Measurements from ENCODE around the gene PAK6.

PAK6 gene

GRCh38 chr15:40247406-40247971 is 8.6 kb downstream of the PAK6 start:
- Mint-ChIP-seq H3K27me3 (ENCODE audit: low read depth) (peaks cover 40% of the 10 kb centered on the region), H3K36me3 (ENCODE audit: low read depth) (no peaks in the 10 kb centered on the region), H3K9me3 (no peaks in the 10 kb centered on the region), H3K27ac (no peak overlapping the region), H3K4me3 (no peak overlapping the region), H3K4me1 (peaks cover 14% of the 10 kb centered on the region)
- no peak for TF ChIP-seq CTCF (IDR thresholded peaks at IDR 0.05; ENCODE audit: unreplicated experiment in 3 of 3)

- TF ChIP-seq CTCF (IDR thresholded peaks at IDR 0.05; ENCODE audit: unreplicated experiment in 3 of 3) = no peak
- H3K9me3 Mint-ChIP-seq = no peaks in the 10 kb centered on the region
- H3K36me3 Mint-ChIP-seq (ENCODE audit: low read depth) = no peaks in the 10 kb centered on the region
- H3K4me1 Mint-ChIP-seq = peaks cover 18% of the 10 kb centered on the region
- no peak overlapping the region for H3K27ac Mint-ChIP-seq
- H3K4me3 Mint-ChIP-seq = no peak overlapping the region
- peaks cover 44% of the 10 kb centered on the region for H3K27me3 Mint-ChIP-seq (ENCODE audit: low read depth)
Observed at GRCh38 chr15:40248006-40248783, 9.3 kb downstream of the PAK6 start.

GRCh38 chr15:40249477-40250303 is 10.8 kb downstream of the PAK6 start:
- H3K4me3 Mint-ChIP-seq = peak overlapping the region in 1 of 3 experiments; percentile 24

DNA sequence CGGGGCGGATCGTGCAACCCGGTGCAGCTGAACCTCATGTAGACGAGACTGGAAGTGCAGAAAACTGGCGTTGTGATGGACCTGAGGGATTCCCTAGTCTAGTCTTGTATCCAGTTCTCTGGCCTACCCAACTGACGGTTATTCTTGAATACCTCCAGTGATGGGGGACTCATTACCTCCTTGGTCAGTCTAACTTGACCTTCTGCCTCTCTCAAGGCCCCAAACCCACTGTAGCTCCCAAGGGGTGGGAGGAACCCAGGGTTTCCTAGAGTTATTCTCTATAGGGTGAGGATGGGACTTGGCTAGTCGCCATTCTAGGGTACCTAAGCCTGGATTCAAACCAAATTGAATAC is 11.4 kb downstream of the PAK6 start:
- peaks cover 65% of the 10 kb centered on the region for H3K27me3 Mint-ChIP-seq (ENCODE audit: low read depth)
- peak overlapping the region in 1 of 3 experiments; percentile 24 for H3K4me3 Mint-ChIP-seq
- no peaks in the 10 kb centered on the region for H3K9me3 Mint-ChIP-seq
- no peaks in the 10 kb centered on the region for H3K36me3 Mint-ChIP-seq (ENCODE audit: low read depth)
- TF ChIP-seq CTCF (IDR thresholded peaks at IDR 0.05; ENCODE audit: unreplicated experiment in 3 of 3) = no peak
- peaks cover 25% of the 10 kb centered on the region for H3K4me1 Mint-ChIP-seq
- H3K27ac Mint-ChIP-seq = no peak overlapping the region

More at GRCh38 chr15:40249477-40250303, 10.8 kb downstream of the PAK6 start:
- H3K27ac Mint-ChIP-seq = no peak overlapping the region
- peaks cover 25% of the 10 kb centered on the region for H3K4me1 Mint-ChIP-seq
- no peaks in the 10 kb centered on the region for H3K36me3 Mint-ChIP-seq (ENCODE audit: low read depth)
- H3K27me3 Mint-ChIP-seq (ENCODE audit: low read depth) = peaks cover 59% of the 10 kb centered on the region
- no peak for TF ChIP-seq CTCF (IDR thresholded peaks at IDR 0.05; ENCODE audit: unreplicated experiment in 3 of 3)
- no peaks in the 10 kb centered on the region for H3K9me3 Mint-ChIP-seq

- Mint-ChIP-seq H3K27ac (no peak overlapping the region), H3K36me3 (ENCODE audit: low read depth) (no peaks in the 10 kb centered on the region), H3K4me1 (peaks cover 25% of the 10 kb centered on the region), H3K9me3 (no peaks in the 10 kb centered on the region), H3K4me3 (peak overlapping the region; percentile 58 to 76 (median 70)), H3K27me3 (ENCODE audit: low read depth) (peaks cover 66% of the 10 kb centered on the region)
- TF ChIP-seq CTCF (IDR thresholded peaks at IDR 0.05; ENCODE audit: unreplicated experiment in 3 of 3) = no peak
Observed at GRCh38 chr15:40250771-40251483, 12.1 kb downstream of the PAK6 start.

All from nephron (organoid).